Measurements from ENCODE around the gene ELFN1.

ELFN1 gene

GRCh38 chr7:1645476-1645875 lies 24.6 kb upstream of the ELFN1 start:
- peaks cover 5% of the 10 kb centered on the region for H3K27me3 ChIP-seq (ENCODE audit: control insufficient read depth, insufficient read depth, low read length)
- no peak overlapping the region for H3K4me3 ChIP-seq (ENCODE audit: low read length)
- H3K36me3 ChIP-seq (ENCODE audit: control insufficient read depth, insufficient read depth, low read length), result no peaks in the 10 kb centered on the region
- no peak overlapping the region for H3K9ac ChIP-seq (ENCODE audit: low read length)
- no peak overlapping the region for H3K27ac ChIP-seq (ENCODE audit: low read depth, low read length)
- no peaks in the 10 kb centered on the region for H3K4me1 ChIP-seq (ENCODE audit: control insufficient read depth, insufficient read depth, low read length)

- peaks cover 5% of the 10 kb centered on the region for H3K27me3 ChIP-seq (ENCODE audit: control insufficient read depth, insufficient read depth, low read length)
- H3K36me3 ChIP-seq (ENCODE audit: control insufficient read depth, insufficient read depth, low read length), result no peaks in the 10 kb centered on the region
- no peak overlapping the region for H3K27ac ChIP-seq (ENCODE audit: low read depth, low read length)
- H3K4me3 ChIP-seq (ENCODE audit: low read length), result no peak overlapping the region
- H3K9ac ChIP-seq (ENCODE audit: low read length), result no peak overlapping the region
- no peaks in the 10 kb centered on the region for H3K4me1 ChIP-seq (ENCODE audit: control insufficient read depth, insufficient read depth, low read length)
Measured at GRCh38 chr7:1646391-1646790, 23.7 kb upstream of the ELFN1 start.

- H3K4me3 ChIP-seq (ENCODE audit: low read length), result no peak overlapping the region
- no peaks in the 10 kb centered on the region for H3K36me3 ChIP-seq (ENCODE audit: control insufficient read depth, insufficient read depth, low read length)
- H3K27ac ChIP-seq (ENCODE audit: low read depth, low read length), result no peak overlapping the region
- no peaks in the 10 kb centered on the region for H3K4me1 ChIP-seq (ENCODE audit: control insufficient read depth, insufficient read depth, low read length)
- H3K27me3 ChIP-seq (ENCODE audit: control insufficient read depth, insufficient read depth, low read length), result peaks cover 3% of the 10 kb centered on the region
- no peak overlapping the region for H3K9ac ChIP-seq (ENCODE audit: low read length)
Measured at GRCh38 chr7:1646957-1647891, 22.9 kb upstream of the ELFN1 start.

GRCh38 chr7:1647961-1648672 lies 22.0 kb upstream of the ELFN1 start:
- Histone ChIP-seq H3K9ac (ENCODE audit: low read length) (no peak overlapping the region), H3K4me3 (ENCODE audit: low read length) (no peak overlapping the region), H3K36me3 (ENCODE audit: control insufficient read depth, insufficient read depth, low read length) (no peaks in the 10 kb centered on the region), H3K4me1 (ENCODE audit: control insufficient read depth, insufficient read depth, low read length) (no peaks in the 10 kb centered on the region), H3K27ac (ENCODE audit: low read depth, low read length) (no peak overlapping the region), H3K27me3 (ENCODE audit: control insufficient read depth, insufficient read depth, low read length) (no peaks in the 10 kb centered on the region)

- no peak overlapping the region for H3K9ac ChIP-seq (ENCODE audit: low read length)
- H3K4me3 ChIP-seq (ENCODE audit: low read length), result no peak overlapping the region
- H3K36me3 ChIP-seq (ENCODE audit: control insufficient read depth, insufficient read depth, low read length), result no peaks in the 10 kb centered on the region
- H3K4me1 ChIP-seq (ENCODE audit: control insufficient read depth, insufficient read depth, low read length), result no peaks in the 10 kb centered on the region
- no peak overlapping the region for H3K27ac ChIP-seq (ENCODE audit: low read depth, low read length)
- H3K27me3 ChIP-seq (ENCODE audit: control insufficient read depth, insufficient read depth, low read length), result peaks cover under 1% of the 10 kb centered on the region
Measured at GRCh38 chr7:1649751-1650326, 20.2 kb upstream of the ELFN1 start.

- peaks cover 4% of the 10 kb centered on the region for H3K27me3 ChIP-seq (ENCODE audit: control insufficient read depth, insufficient read depth, low read length)
- no peaks in the 10 kb centered on the region for H3K36me3 ChIP-seq (ENCODE audit: control insufficient read depth, insufficient read depth, low read length)
- no peak overlapping the region for H3K9ac ChIP-seq (ENCODE audit: low read length)
- no peak overlapping the region for H3K4me3 ChIP-seq (ENCODE audit: low read length)
- H3K27ac ChIP-seq (ENCODE audit: low read depth, low read length), result no peak overlapping the region
- H3K4me1 ChIP-seq (ENCODE audit: control insufficient read depth, insufficient read depth, low read length), result no peaks in the 10 kb centered on the region
Measured at GRCh38 chr7:1650363-1651030, 19.6 kb upstream of the ELFN1 start.

GRCh38 chr7:1651031-1651446 lies 19.0 kb upstream of the ELFN1 start:
- H3K27ac ChIP-seq (ENCODE audit: low read depth, low read length), result no peak overlapping the region
- H3K36me3 ChIP-seq (ENCODE audit: control insufficient read depth, insufficient read depth, low read length), result no peaks in the 10 kb centered on the region
- H3K27me3 ChIP-seq (ENCODE audit: control insufficient read depth, insufficient read depth, low read length), result peaks cover 5% of the 10 kb centered on the region
- H3K4me1 ChIP-seq (ENCODE audit: control insufficient read depth, insufficient read depth, low read length), result no peaks in the 10 kb centered on the region
- no peak overlapping the region for H3K9ac ChIP-seq (ENCODE audit: low read length)
- H3K4me3 ChIP-seq (ENCODE audit: low read length), result no peak overlapping the region

- Histone ChIP-seq H3K36me3 (ENCODE audit: control insufficient read depth, insufficient read depth, low read length) (no peaks in the 10 kb centered on the region), H3K27ac (ENCODE audit: low read depth, low read length) (no peak overlapping the region), H3K4me3 (ENCODE audit: low read length) (no peak overlapping the region), H3K9ac (ENCODE audit: low read length) (no peak overlapping the region), H3K4me1 (ENCODE audit: control insufficient read depth, insufficient read depth, low read length) (no peaks in the 10 kb centered on the region), H3K27me3 (ENCODE audit: control insufficient read depth, insufficient read depth, low read length) (peaks cover 9% of the 10 kb centered on the region)
Measured at GRCh38 chr7:1651891-1652290, 18.2 kb upstream of the ELFN1 start.

GRCh38 chr7:1653500-1653899 lies 16.6 kb upstream of the ELFN1 start:
- peaks cover 9% of the 10 kb centered on the region for H3K27me3 ChIP-seq (ENCODE audit: control insufficient read depth, insufficient read depth, low read length)

GRCh38 chr7:1654111-1654510 lies 16.0 kb upstream of the ELFN1 start:
- H3K27ac ChIP-seq (ENCODE audit: low read depth, low read length), result no peak overlapping the region
- H3K4me3 ChIP-seq (ENCODE audit: low read length), result no peak overlapping the region
- peaks cover 9% of the 10 kb centered on the region for H3K27me3 ChIP-seq (ENCODE audit: control insufficient read depth, insufficient read depth, low read length)
- no peaks in the 10 kb centered on the region for H3K36me3 ChIP-seq (ENCODE audit: control insufficient read depth, insufficient read depth, low read length)
- H3K9ac ChIP-seq (ENCODE audit: low read length), result no peak overlapping the region
- no peaks in the 10 kb centered on the region for H3K4me1 ChIP-seq (ENCODE audit: control insufficient read depth, insufficient read depth, low read length)

More at GRCh38 chr7:1653500-1653899, 16.6 kb upstream of the ELFN1 start:
- Histone ChIP-seq H3K9ac (ENCODE audit: low read length) (no peak overlapping the region), H3K4me3 (ENCODE audit: low read length) (no peak overlapping the region), H3K4me1 (ENCODE audit: control insufficient read depth, insufficient read depth, low read length) (no peaks in the 10 kb centered on the region), H3K36me3 (ENCODE audit: control insufficient read depth, insufficient read depth, low read length) (no peaks in the 10 kb centered on the region), H3K27ac (ENCODE audit: low read depth, low read length) (no peak overlapping the region)

- Histone ChIP-seq H3K4me1 (ENCODE audit: control insufficient read depth, insufficient read depth, low read length) (no peaks in the 10 kb centered on the region), H3K27ac (ENCODE audit: low read depth, low read length) (no peak overlapping the region), H3K36me3 (ENCODE audit: control insufficient read depth, insufficient read depth, low read length) (no peaks in the 10 kb centered on the region), H3K4me3 (ENCODE audit: low read length) (no peak overlapping the region), H3K9ac (ENCODE audit: low read length) (no peak overlapping the region), H3K27me3 (ENCODE audit: control insufficient read depth, insufficient read depth, low read length) (peaks cover 9% of the 10 kb centered on the region)
Measured at GRCh38 chr7:1654738-1655475, 15.2 kb upstream of the ELFN1 start.

All from rectal smooth muscle tissue (tissue), 1 donor.